KOPT-K1 (cell line): ENCODE data around the gene C7orf25.
A peak's percentile ranks its signal among the peaks of the same experiment; 100 is the strongest.

Experiments
- H3K27ac ChIP-seq: fragments of 200-600 bp; sonication (generic); 2 replicates; pipeline ENCODE4 v1.5.1; 2016; ENCODE audit warnings: antibody characterized with exemption, mild to moderate bottlenecking, low read depth, low read length; ENCODE audit not compliant: poor library complexity, severe bottlenecking
- H3K36me3 ChIP-seq: fragments of 200-600 bp; sonication (generic); 2 replicates; pipeline ENCODE4 v1.5.1; 2017; ENCODE audit warnings: antibody characterized with exemption, mild to moderate bottlenecking, low read length, moderate library complexity; ENCODE audit not compliant: insufficient read depth
- H3K9me3 ChIP-seq: fragments of 200-600 bp; sonication (generic); 2 replicates; pipeline ENCODE4 v1.5.1; 2017; ENCODE audit warnings: antibody characterized with exemption, low read length, mild to moderate bottlenecking; ENCODE audit not compliant: insufficient read depth, poor library complexity, severe bottlenecking

The C7orf25 gene

GRCh38 chr7:42911454-42912447 lies at the start of gene C7orf25:
TSS of gene C7orf25 (minus strand) at chr7:42912070. CDS start at chr7:42910900, 1,170 bp downstream.
- H3K9me3 ChIP-seq = no peaks in the 10 kb centered on the region
- peak within 1 kb of the TSS; percentile 78 for H3K27ac ChIP-seq
- peaks cover 28% of the 10 kb centered on the region for H3K36me3 ChIP-seq

- H3K9me3 ChIP-seq = peaks cover 17% of the 10 kb centered on the region
- no peaks in the 10 kb centered on the region for H3K36me3 ChIP-seq
- no peak overlapping the region for H3K27ac ChIP-seq
Observed at GRCh38 chr7:42961170-42961569, 49.3 kb upstream of the C7orf25 start.

- Histone ChIP-seq H3K27ac (no peak overlapping the region), H3K9me3 (peaks cover 21% of the 10 kb centered on the region), H3K36me3 (no peaks in the 10 kb centered on the region)
Observed at GRCh38 chr7:42960762-42961161, 48.9 kb upstream of the C7orf25 start.

GRCh38 chr7:42959549-42959948 lies 47.7 kb upstream of the C7orf25 start:
- Histone ChIP-seq H3K36me3 (no peaks in the 10 kb centered on the region), H3K27ac (no peak overlapping the region)

GRCh38 chr7:42956062-42956461 lies 44.2 kb upstream of the C7orf25 start:
- Histone ChIP-seq H3K27ac (no peak overlapping the region), H3K36me3 (no peaks in the 10 kb centered on the region), H3K9me3 (peaks cover 28% of the 10 kb centered on the region)

More at GRCh38 chr7:42959549-42959948, 47.7 kb upstream of the C7orf25 start:
- peaks cover 28% of the 10 kb centered on the region for H3K9me3 ChIP-seq

- no peak overlapping the region for H3K27ac ChIP-seq
- H3K9me3 ChIP-seq = peaks cover 22% of the 10 kb centered on the region
- H3K36me3 ChIP-seq = no peaks in the 10 kb centered on the region
Observed at GRCh38 chr7:42953994-42954393, 42.1 kb upstream of the C7orf25 start.

GRCh38 chr7:42952328-42952727 lies 40.5 kb upstream of the C7orf25 start:
- no peak overlapping the region for H3K27ac ChIP-seq
- H3K36me3 ChIP-seq = no peaks in the 10 kb centered on the region
- peaks cover 22% of the 10 kb centered on the region for H3K9me3 ChIP-seq

- H3K27ac ChIP-seq = no peak overlapping the region
- no peaks in the 10 kb centered on the region for H3K36me3 ChIP-seq
- H3K9me3 ChIP-seq = peaks cover 3% of the 10 kb centered on the region
Observed at GRCh38 chr7:42950417-42950816, 38.5 kb upstream of the C7orf25 start.

- Histone ChIP-seq H3K9me3 (no peaks in the 10 kb centered on the region), H3K36me3 (no peaks in the 10 kb centered on the region), H3K27ac (no peak overlapping the region)
Observed at GRCh38 chr7:42947521-42947920, 35.7 kb upstream of the C7orf25 start.

- Histone ChIP-seq H3K27ac (no peak overlapping the region), H3K36me3 (no peaks in the 10 kb centered on the region), H3K9me3 (no peaks in the 10 kb centered on the region)
Observed at GRCh38 chr7:42946627-42946950, 34.7 kb upstream of the C7orf25 start.

GRCh38 chr7:42945821-42946626 lies 34.2 kb upstream of the C7orf25 start:
- Histone ChIP-seq H3K27ac (no peak overlapping the region), H3K9me3 (no peaks in the 10 kb centered on the region), H3K36me3 (peaks cover 1% of the 10 kb centered on the region; the same call in 1 of the 2 replicates)

- no peaks in the 10 kb centered on the region for H3K9me3 ChIP-seq
- H3K36me3 ChIP-seq = peaks cover 46% of the 10 kb centered on the region
- H3K27ac ChIP-seq = no peak overlapping the region
Observed at GRCh38 chr7:42940985-42941847, 29.3 kb upstream of the C7orf25 start.

- no peak overlapping the region for H3K27ac ChIP-seq
- peaks cover 62% of the 10 kb centered on the region for H3K36me3 ChIP-seq
Observed at GRCh38 chr7:42939457-42940240, 27.8 kb upstream of the C7orf25 start.

GRCh38 chr7:42935861-42936260 lies 24.0 kb upstream of the C7orf25 start:
- Histone ChIP-seq H3K9me3 (no peaks in the 10 kb centered on the region), H3K27ac (no peak overlapping the region), H3K36me3 (peaks cover 59% of the 10 kb centered on the region)

More at GRCh38 chr7:42939457-42940240, 27.8 kb upstream of the C7orf25 start:
- H3K9me3 ChIP-seq = no peaks in the 10 kb centered on the region
